Osteoblast (primary cell): ENCODE results near the gene AP2A1. TPM values are rescaled to one million over a fixed set of nuclear protein-coding genes. Genes with fewer than 3 reads are reported as not detected.

ENCODE experiments used
- DNase-seq: peaks from one replicate; pipeline ENCODE4 v3.0.0; 2011; ENCODE audit warnings: low spot score, mixed read lengths; ENCODE audit not compliant: insufficient read length; ENCODE audit errors: missing footprints
- H2AFZ ChIP-seq: 2 replicates; pipeline ENCODE4 v1.6.0; 2011; ENCODE audit warnings: mild to moderate bottlenecking, low read length
- H3K27ac ChIP-seq: 2 replicates; pipeline ENCODE4 v1.5.1; 2011; ENCODE audit warnings: mild to moderate bottlenecking, low read depth, low read length, moderate library complexity
- H3K27me3 ChIP-seq: 2 replicates; pipeline ENCODE4 v1.6.0; 2012; ENCODE audit warnings: mild to moderate bottlenecking, control low read depth, inconsistent platforms, low read length, moderate library complexity; ENCODE audit not compliant: insufficient read depth
- H3K36me3 ChIP-seq: 2 replicates; pipeline ENCODE4 v1.5.1; 2011; ENCODE audit warnings: mild to moderate bottlenecking, low read length, control low read depth, moderate library complexity; ENCODE audit not compliant: insufficient read depth
- H3K4me1 ChIP-seq: 2 replicates; pipeline ENCODE4 v1.5.1; 2011; ENCODE audit warnings: mild to moderate bottlenecking, low read length, control low read depth, moderate library complexity; ENCODE audit not compliant: insufficient read depth
- H3K4me2 ChIP-seq: 2 replicates; pipeline ENCODE4 v1.6.0; 2011; ENCODE audit warnings: mild to moderate bottlenecking, low read length; ENCODE audit not compliant: insufficient read depth
- H3K4me3 ChIP-seq: fragments of 200-600 bp; sonication (generic); 3 replicates; pipeline ENCODE4 v1.5.1; 2012; ENCODE audit warnings: mild to moderate bottlenecking, low read length, inconsistent platforms; ENCODE audit not compliant: insufficient read depth
- H3K79me2 ChIP-seq: 2 replicates; pipeline ENCODE4 v1.6.0; 2012; ENCODE audit warnings: mild to moderate bottlenecking, low read length, control low read depth, inconsistent platforms; ENCODE audit not compliant: insufficient read depth
- H3K9me3 ChIP-seq: 2 replicates; pipeline ENCODE4 v1.5.1; 2011; ENCODE audit warnings: low read depth, low read length, control low read depth
- H4K20me1 ChIP-seq: 2 replicates; pipeline ENCODE4 v1.6.0; 2012; ENCODE audit warnings: mild to moderate bottlenecking, low read length, control low read depth; ENCODE audit not compliant: insufficient read depth
- total RNA-seq: library from RNA; depleted of rRNA; stranded (reverse); fragments of >200 nt; gene quantifications from 2 replicates; pipeline ENCODE4 v1.2.3, GENCODE V29; 2012
- TF ChIP-seq, protein P1 (sequence below): IDR thresholded peaks from 2 replicates; pipeline ENCODE4 v1.5.1; 2011; ENCODE audit warnings: mild to moderate bottlenecking, low read depth, low read length, moderate library complexity; ENCODE audit errors: extremely low read depth

AP2A1 gene
- total RNA-seq, 1 donor, result 98.1 TPM

- Histone ChIP-seq H3K9me3 (no peaks in the 10 kb centered on the region), H3K79me2 (peaks cover 45% of the 10 kb centered on the region), H4K20me1 (peaks cover 45% of the 10 kb centered on the region), H3K27ac (peak within 1 kb of the TSS; percentile 92), H3K27me3 (no peaks in the 10 kb centered on the region), H3K4me3 (peak within 1 kb of the TSS; percentile 95), H3K4me1 (peaks cover 37% of the 10 kb centered on the region), H2AFZ (peak within 1 kb of the TSS; percentile 89), H3K36me3 (peaks cover 8% of the 10 kb centered on the region), H3K4me2 (peak within 1 kb of the TSS; percentile 96)
- TF ChIP-seq, protein P1, sequence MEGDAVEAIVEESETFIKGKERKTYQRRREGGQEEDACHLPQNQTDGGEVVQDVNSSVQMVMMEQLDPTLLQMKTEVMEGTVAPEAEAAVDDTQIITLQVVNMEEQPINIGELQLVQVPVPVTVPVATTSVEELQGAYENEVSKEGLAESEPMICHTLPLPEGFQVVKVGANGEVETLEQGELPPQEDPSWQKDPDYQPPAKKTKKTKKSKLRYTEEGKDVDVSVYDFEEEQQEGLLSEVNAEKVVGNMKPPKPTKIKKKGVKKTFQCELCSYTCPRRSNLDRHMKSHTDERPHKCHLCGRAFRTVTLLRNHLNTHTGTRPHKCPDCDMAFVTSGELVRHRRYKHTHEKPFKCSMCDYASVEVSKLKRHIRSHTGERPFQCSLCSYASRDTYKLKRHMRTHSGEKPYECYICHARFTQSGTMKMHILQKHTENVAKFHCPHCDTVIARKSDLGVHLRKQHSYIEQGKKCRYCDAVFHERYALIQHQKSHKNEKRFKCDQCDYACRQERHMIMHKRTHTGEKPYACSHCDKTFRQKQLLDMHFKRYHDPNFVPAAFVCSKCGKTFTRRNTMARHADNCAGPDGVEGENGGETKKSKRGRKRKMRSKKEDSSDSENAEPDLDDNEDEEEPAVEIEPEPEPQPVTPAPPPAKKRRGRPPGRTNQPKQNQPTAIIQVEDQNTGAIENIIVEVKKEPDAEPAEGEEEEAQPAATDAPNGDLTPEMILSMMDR, result no peak
- DNase-seq, result peak; percentile 99
These were observed 83.9 kb downstream of the AP2A1 start, which contains the start of gene PTOV1 for GRCh38 chr19:49850487-49851342. TSS of gene PTOV1 (plus strand) at chr19:49851159.

DNA sequence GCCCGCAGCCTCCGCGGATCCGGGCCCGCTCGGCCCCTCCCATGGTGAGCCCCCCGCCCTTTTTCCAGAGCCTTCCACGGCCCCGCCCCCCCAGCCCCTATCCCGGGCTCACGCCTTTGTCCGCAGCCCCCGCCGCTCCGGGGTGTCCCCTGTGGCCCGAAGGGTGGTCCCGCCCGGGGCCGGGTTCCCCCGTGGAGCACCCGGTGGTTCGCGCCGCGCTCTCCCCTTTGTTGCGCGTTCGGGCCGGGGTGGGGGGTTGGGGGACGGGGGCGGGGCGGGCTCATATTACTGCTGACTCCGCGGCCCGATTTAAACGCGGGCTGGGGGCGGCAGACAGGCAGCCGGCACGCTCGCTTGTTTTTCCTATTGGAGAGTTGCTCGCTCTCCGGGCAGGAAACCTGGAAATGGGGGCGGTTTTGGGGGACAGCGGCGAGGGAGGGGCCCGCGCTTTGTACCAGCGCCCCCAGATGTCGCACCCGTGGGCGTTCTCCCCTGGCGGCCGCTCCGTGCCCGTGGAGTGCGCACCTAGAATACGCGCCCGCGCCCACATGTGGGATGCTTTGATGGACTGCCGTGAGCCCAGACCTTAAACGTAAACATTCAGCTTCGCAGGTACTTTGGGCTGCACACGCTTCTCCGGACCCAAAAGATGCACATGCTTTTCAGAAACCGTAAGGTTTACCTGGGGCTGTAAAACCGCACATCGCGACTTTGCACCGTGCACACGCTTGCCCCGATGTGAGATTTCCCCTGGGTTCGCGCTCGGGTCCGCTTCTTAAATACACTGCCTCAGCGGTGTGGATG lies 84.9 kb downstream of the AP2A1 start:
- no peaks in the 10 kb centered on the region for H3K27me3 ChIP-seq
- H3K36me3 ChIP-seq, result peaks cover 12% of the 10 kb centered on the region
- H4K20me1 ChIP-seq, result peaks cover 39% of the 10 kb centered on the region
- no peak for DNase-seq
- H3K4me3 ChIP-seq, result peak overlapping the region; percentile 95
- TF ChIP-seq, protein P1, result no peak
- H3K79me2 ChIP-seq, result peaks cover 45% of the 10 kb centered on the region
- H3K4me2 ChIP-seq, result peak overlapping the region; percentile 96
- H3K27ac ChIP-seq, result no peak overlapping the region
- H3K4me1 ChIP-seq, result peaks cover 37% of the 10 kb centered on the region
- H2AFZ ChIP-seq, result no peak overlapping the region
- H3K9me3 ChIP-seq, result no peaks in the 10 kb centered on the region

DNA sequence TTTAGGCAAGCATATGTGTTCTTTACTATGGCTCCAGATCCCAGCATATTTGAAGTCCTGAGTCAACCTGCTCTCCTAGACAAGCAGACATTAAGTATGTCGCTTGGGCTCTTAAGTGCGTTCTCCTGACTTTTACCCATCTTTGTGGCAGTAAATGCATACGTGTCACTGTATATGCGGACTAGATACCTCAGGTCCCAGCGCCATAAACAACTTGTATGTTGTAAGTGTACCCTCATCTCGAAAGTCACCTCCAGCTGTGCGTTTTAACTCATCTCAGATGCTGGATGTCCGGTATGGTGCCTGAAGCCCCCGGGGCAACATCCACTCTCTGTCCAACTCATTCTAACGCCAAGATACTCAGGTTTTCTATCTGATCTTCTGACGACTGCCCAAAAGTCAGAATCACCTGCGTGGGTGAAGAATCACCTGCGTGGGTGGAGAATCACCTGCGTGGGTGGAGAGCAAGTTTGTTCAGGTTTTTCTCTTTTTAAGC lies 85.9 kb downstream of the AP2A1 start:
- Histone ChIP-seq H3K27ac (no peak overlapping the region), H3K4me1 (peaks cover 37% of the 10 kb centered on the region), H3K4me2 (peak overlapping the region; percentile 96), H3K79me2 (peaks cover 45% of the 10 kb centered on the region), H3K27me3 (no peaks in the 10 kb centered on the region), H4K20me1 (peaks cover 39% of the 10 kb centered on the region), H3K36me3 (peaks cover 21% of the 10 kb centered on the region), H3K9me3 (no peaks in the 10 kb centered on the region), H2AFZ (no peak overlapping the region), H3K4me3 (peak overlapping the region; percentile 95)
- DNase-seq, result no peak
- TF ChIP-seq, protein P1, result no peak
